Heart left ventricle (tissue), 16 donors: Measurements from ENCODE around the gene RABL3. TPM values are rescaled to one million over a fixed set of nuclear protein-coding genes. Genes with fewer than 3 reads are reported as not detected.
"Not testable (repeated sequence)": the region's sequence is repeated elsewhere in the genome, so short reads cannot be mapped to it uniquely, and the experiment has no call there.

Experiments
- ATAC-seq, 4 donors: fragments of 200-7000 bp; cut with Tn5 transposase; one replicate each; pipeline ENCODE4 v1.9.1; 2020 to 2022; ENCODE audit warnings: moderate library complexity in 4 of 4, mild to moderate bottlenecking in 3 of 4, moderate number of reproducible peaks in 1 of 4
- DNase-seq, 5 donors: peaks; one replicate each; pipeline ENCODE4 v3.0.0-alpha.2; 2020
- H3K27ac ChIP-seq, 12 donors: fragments of 200-600 bp; sonication (generic) in 4 of 12; one replicate each; pipeline versions ENCODE4 v1.5.0 to v1.8.0; 2016 to 2022; ENCODE audit warnings: mild to moderate bottlenecking in 2 of 12
- H3K27me3 ChIP-seq, 9 donors: fragments of 200-600 bp; sonication (generic) in 2 of 9; one replicate each; pipeline versions ENCODE4 v1.5.1 to v1.8.0; 2016 to 2022; ENCODE audit warnings: mild to moderate bottlenecking in 3 of 9
- H3K36me3 ChIP-seq, 9 donors: fragments of 200-600 bp; sonication (generic) in 2 of 9; one replicate each; pipeline versions ENCODE4 v1.5.0 to v1.8.0; 2018 to 2022; ENCODE audit warnings: mild to moderate bottlenecking in 2 of 9
- H3K4me1 ChIP-seq, 12 donors: fragments of 200-600 bp; sonication (generic) in 4 of 12; one replicate each; pipeline versions ENCODE4 v1.5.0 to v1.8.0; 2016 to 2022; ENCODE audit warnings: mild to moderate bottlenecking in 3 of 12
- H3K4me3 ChIP-seq, 12 donors: fragments of 200-600 bp; sonication (generic) in 4 of 12; one replicate each; pipeline versions ENCODE4 v1.5.0 to v1.8.0; 2017 to 2022; ENCODE audit warnings: mild to moderate bottlenecking in 9 of 12, moderate library complexity in 4 of 12
- H3K9me3 ChIP-seq, 12 donors: fragments of 200-600 bp; sonication (generic) in 4 of 12; one replicate each; pipeline versions ENCODE4 v1.5.0 to v1.8.0; 2016 to 2022; ENCODE audit warnings: mild to moderate bottlenecking in 1 of 12
- POLR2A ChIP-seq, 2 donors: fragments of 450-650 bp; IDR thresholded peaks; one replicate each; pipeline ENCODE4 v1.6.1; 2017; ENCODE audit warnings: antibody characterized with exemption in 2 of 2, mild to moderate bottlenecking in 2 of 2, moderate library complexity in 2 of 2
- WGBS, 4 donors: extraction: QIAGEN DNeasy Blood & Tissue Kit in 2 of 4; methylation state at CpG; one replicate each; pipeline versions ENCODE4 v1.1.5 to v1.1.7; 2013 to 2018; 5-methylcytosine and 5-hydroxymethylcytosine counted together
- intact Hi-C, 10 donors: fragments of 100-400 bp; cut with DNase I; formaldehyde crosslinking; loops; one replicate each; pipeline versions ENCODE4 v1.11.1 to v1.14.2; 2022
- polyA plus RNA-seq, 2 donors: library from polyadenylated mRNA; stranded (reverse); fragments of 200-250 nt; gene quantifications; one replicate each; pipeline ENCODE4 v1.2.3, GENCODE V29; 2013
- total RNA-seq, 9 donors: library from RNA; depleted of rRNA in 2 of 9; stranded (reverse); fragments of >200 nt in 2 of 9; fragmentation: NEBNext Ultra II Directional in 3 of 9; extraction: Animal tissue kit (Norgen Biotek cat#: 25700) in 3 of 9; gene quantifications; one replicate each; pipeline versions ENCODE4 v1.1.0 to v1.2.4, GENCODE V29; 2016 to 2023
- TF ChIP-seq, protein P1 (sequence below), 12 donors: fragments of 200-600 bp; sonication (generic) in 4 of 12; IDR thresholded peaks; one replicate each; pipeline versions ENCODE4 v1.5.0 to v1.8.0; 2018 to 2022; ENCODE audit warnings: antibody characterized with exemption in 12 of 12, mild to moderate bottlenecking in 5 of 12
- donor health status: ischemic (EF 13 %, LVEDD 7.1; RV severe dilation, severe dysfunction).
- donor health status: healthy with polysubstance abuse.
- donor health status: DM: no; HTN: yes; CAD: no.
- donor health status: DM: no; HTN: no; CAD: no.
- donor health status: ischemic (EF 25% LVEDD 6.9; RV normal size, moderate dysfunction).
- donor health status: ischemic (EF 25% LVEDD 5.7; RV mildly dilated, moderate dysfunction).
- donor health status: healthy.
- donor health status: DM: yes; HTN: yes; CAD: no.
- donor health status: ischemic (EF 35%, LVEDD 5.7; RV mildly dilated, moderate dysfunction).
- donor health status: nonischemic (EF 11% LVEDD 7.7; RV severe dilation, severe dysfunction).
- donor health status: DM: yes; HTN: yes; CAD: no.
- donor health status: PGD.
- donor health status: ischemic (EF 29% LVEDD 5.4; RV normal size, mild dysfunction).
- donor health status: nonischemic (EF 23%, LVEDD 6.1; RV moderate dilation, normal function).

RABL3 gene
- total and polyA plus RNA-seq, 11 donors: 3.1 to 28.3 (median 17.5) TPM

DNA sequence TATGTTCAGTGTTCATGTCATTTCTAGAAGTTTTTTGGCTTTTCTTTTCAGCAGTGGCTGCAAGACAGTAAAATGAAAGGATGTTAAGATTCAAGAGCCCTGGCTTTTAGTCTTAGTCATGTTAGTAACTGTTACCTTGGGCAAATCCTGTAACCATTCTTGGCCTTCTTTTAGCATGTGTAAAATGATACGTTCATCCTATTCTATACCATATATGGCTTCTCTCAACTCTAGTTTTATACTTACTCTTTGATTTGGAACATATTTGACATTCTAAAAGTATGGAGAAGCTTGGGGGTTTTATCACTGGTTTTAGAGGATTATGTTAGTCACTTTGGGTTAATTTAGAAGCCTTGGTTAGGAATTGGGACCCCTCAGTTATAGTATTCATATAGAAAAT, 20.3 kb upstream of the RABL3 start:
- Histone ChIP-seq H3K27me3 (no peaks in the 10 kb centered on the region), H3K36me3 (no peaks in the 10 kb centered on the region), H3K4me1 (peaks cover 0 to 14% (median 3%) of the 10 kb centered on the region in 12 donors), H3K27ac (no peak overlapping the region), H3K9me3 (peaks cover 0 to 4% (median 0%) of the 10 kb centered on the region in 12 donors), H3K4me3 (no peak overlapping the region)
- DNase-seq (no peak), ATAC-seq (no peak)
- TF ChIP-seq POLR2A (IDR thresholded peaks at IDR 0.05): no peak
- TF ChIP-seq, protein P1, sequence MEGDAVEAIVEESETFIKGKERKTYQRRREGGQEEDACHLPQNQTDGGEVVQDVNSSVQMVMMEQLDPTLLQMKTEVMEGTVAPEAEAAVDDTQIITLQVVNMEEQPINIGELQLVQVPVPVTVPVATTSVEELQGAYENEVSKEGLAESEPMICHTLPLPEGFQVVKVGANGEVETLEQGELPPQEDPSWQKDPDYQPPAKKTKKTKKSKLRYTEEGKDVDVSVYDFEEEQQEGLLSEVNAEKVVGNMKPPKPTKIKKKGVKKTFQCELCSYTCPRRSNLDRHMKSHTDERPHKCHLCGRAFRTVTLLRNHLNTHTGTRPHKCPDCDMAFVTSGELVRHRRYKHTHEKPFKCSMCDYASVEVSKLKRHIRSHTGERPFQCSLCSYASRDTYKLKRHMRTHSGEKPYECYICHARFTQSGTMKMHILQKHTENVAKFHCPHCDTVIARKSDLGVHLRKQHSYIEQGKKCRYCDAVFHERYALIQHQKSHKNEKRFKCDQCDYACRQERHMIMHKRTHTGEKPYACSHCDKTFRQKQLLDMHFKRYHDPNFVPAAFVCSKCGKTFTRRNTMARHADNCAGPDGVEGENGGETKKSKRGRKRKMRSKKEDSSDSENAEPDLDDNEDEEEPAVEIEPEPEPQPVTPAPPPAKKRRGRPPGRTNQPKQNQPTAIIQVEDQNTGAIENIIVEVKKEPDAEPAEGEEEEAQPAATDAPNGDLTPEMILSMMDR (IDR thresholded peaks at IDR 0.05): no peak
- WGBS, 4 donors: 92 to 97% (median 95%) methylated on average over 1 of the region's 1 CpG
- intact Hi-C loops: no loop called here

DNA sequence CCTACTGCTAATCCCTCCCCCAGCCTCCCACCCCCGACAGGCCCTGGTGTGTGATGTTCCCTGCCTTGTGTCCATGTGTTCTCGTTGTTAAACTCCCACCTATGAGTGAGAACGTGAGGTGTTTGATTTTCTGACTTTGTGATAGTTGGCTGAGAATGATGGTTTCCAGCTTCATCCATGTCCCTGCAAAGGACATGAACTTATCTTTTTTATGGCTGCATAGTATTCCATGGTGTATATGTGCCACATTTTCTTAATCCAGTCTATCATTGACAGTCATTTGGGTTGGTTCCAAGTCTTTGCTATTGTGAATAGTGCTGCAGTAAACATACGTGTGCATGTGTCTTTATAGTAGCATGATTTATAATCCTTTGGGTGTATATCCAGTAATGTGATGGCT, 16.2 kb upstream of the RABL3 start:
- H3K27me3 ChIP-seq, H3K9me3 ChIP-seq, H3K4me3 ChIP-seq, H3K27ac ChIP-seq, ATAC-seq, H3K4me1 ChIP-seq, intact Hi-C loops, DNase-seq: not testable (repeated sequence)
- peaks cover 0 to 12% (median under 1%) of the 10 kb centered on the region in 9 donors for H3K36me3 ChIP-seq
- WGBS, 4 donors: 79 to 95% (median 85%) methylated on average over 4 of the region's 4 CpGs

DNA sequence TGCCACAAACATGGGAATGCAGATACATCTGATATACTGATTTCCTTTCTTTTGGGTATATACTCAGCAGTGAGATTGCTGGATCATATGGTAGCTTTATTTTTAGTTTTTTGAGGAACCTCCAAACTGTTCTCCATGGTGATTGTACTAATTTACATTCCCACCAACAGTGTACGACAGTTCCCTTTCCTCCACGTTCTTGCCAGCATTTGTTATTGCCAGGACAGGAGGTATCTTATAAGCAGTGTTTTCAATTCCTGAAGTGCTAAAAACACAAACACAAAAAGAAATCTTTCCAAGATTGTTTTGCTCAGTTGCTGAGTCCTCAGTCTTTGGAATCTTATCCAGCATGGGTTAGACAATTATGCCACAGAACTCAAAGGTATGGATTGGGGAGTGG, 13.7 kb upstream of the RABL3 start:
- Histone ChIP-seq H3K27ac (peak overlapping the region in 1 of 12 donors; percentile 3), H3K4me3 (no peak overlapping the region), H3K9me3 (peaks cover 0 to 4% (median 0%) of the 10 kb centered on the region in 12 donors), H3K36me3 (peaks cover 0 to 30% (median 17%) of the 10 kb centered on the region in 9 donors), H3K27me3 (no peaks in the 10 kb centered on the region), H3K4me1 (peaks cover 0 to 8% (median 0%) of the 10 kb centered on the region in 12 donors)
- TF ChIP-seq POLR2A (IDR thresholded peaks at IDR 0.05): no peak
- TF ChIP-seq, protein P1 (IDR thresholded peaks at IDR 0.05): no peak
- ATAC-seq (no peak), DNase-seq (no peak)
- 86 to 92% (median 88%) methylated on average over 2 of the region's 2 CpGs for WGBS, 4 donors
- intact Hi-C loops: no loop called here

DNA sequence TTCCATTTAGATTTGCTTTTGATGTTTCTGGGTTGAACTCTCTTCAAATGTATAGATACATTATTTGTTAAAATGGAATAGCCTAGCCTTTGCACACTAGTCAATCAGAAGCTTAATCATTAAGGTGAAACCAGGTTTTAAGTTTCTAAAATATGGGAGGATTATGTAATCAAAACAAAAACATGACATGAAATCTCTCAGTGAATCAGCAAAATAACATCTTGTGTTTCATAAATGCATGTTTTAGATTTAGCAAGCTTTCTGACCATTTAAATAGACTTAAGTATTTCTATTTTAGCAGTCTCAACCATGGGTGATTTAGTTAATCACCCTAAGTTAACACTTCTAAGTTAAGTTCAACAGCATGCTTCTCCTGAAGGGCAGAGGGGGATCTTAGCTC, 11.5 kb upstream of the RABL3 start:
- H3K9me3 ChIP-seq: peaks cover 0 to 4% (median 0%) of the 10 kb centered on the region in 12 donors
- H3K27me3 ChIP-seq: no peaks in the 10 kb centered on the region
- ATAC-seq (no peak), DNase-seq (no peak)
- intact Hi-C loops: no loop called here
- TF ChIP-seq, protein P1 (IDR thresholded peaks at IDR 0.05): no peak
- TF ChIP-seq POLR2A (IDR thresholded peaks at IDR 0.05): no peak
- H3K4me1 ChIP-seq: peaks cover 0 to 8% (median 0%) of the 10 kb centered on the region in 12 donors
- H3K27ac ChIP-seq: no peak overlapping the region
- no peak overlapping the region for H3K4me3 ChIP-seq
- peaks cover 0 to 36% (median 23%) of the 10 kb centered on the region in 9 donors for H3K36me3 ChIP-seq

DNA sequence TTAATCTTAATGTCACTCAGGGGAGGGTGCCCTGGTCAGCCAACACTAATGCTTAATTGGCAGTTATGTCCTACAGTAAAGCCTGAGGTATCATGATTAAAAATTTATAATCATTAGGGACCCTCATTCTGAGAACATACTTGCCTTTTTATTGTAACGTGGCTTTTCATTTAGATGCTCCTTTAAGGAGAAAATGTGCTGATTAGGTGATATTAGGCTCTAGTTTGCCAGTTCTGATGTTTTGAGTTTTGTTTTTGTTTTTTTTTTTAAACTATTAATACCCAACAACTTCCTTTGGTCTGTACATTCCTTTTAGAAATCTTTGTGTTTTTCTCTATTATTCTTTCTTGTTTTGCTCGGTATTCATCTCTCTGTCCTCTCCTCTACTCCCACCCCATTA, 10.5 kb upstream of the RABL3 start:
- whole genome bisulfite sequencing, 4 donors: 87 to 99% (median 95%) methylated on average over 2 of the region's 2 CpGs
- Histone ChIP-seq H3K9me3 (peaks cover 0 to 3% (median 0%) of the 10 kb centered on the region in 12 donors), H3K27me3 (no peaks in the 10 kb centered on the region), H3K36me3 (peaks cover 0 to 36% (median 23%) of the 10 kb centered on the region in 9 donors), H3K4me1 (peaks cover 0 to 8% (median 0%) of the 10 kb centered on the region in 12 donors), H3K4me3 (no peak overlapping the region), H3K27ac (no peak overlapping the region)
- intact Hi-C loops: no loop called here
- ATAC-seq (no peak), DNase-seq (no peak)
- TF ChIP-seq POLR2A (IDR thresholded peaks at IDR 0.05): no peak
- TF ChIP-seq, protein P1 (IDR thresholded peaks at IDR 0.05): no peak
